Tracheal epithelial cell (primary cell): ENCODE measurements around the gene DBNDD2. TPM values are rescaled to one million over a fixed set of nuclear protein-coding genes. Genes with fewer than 3 reads are reported as not detected.

ENCODE experiments used
- total RNA-seq: library from RNA; depleted of rRNA; stranded (reverse); fragments of >200 nt; gene quantifications from 2 replicates; pipeline ENCODE4 v1.2.1, GENCODE V29; 2014

DBNDD2 gene
- 22.6 and 22.7 TPM in 2 replicates for total RNA-seq

GRCh38 chr20:45407783-45408645, at the start of gene DBNDD2:
Gene DBNDD2 (plus strand): TSS chr20:45408289. CDS start chr20:45408468, 179 bp downstream.

DNA sequence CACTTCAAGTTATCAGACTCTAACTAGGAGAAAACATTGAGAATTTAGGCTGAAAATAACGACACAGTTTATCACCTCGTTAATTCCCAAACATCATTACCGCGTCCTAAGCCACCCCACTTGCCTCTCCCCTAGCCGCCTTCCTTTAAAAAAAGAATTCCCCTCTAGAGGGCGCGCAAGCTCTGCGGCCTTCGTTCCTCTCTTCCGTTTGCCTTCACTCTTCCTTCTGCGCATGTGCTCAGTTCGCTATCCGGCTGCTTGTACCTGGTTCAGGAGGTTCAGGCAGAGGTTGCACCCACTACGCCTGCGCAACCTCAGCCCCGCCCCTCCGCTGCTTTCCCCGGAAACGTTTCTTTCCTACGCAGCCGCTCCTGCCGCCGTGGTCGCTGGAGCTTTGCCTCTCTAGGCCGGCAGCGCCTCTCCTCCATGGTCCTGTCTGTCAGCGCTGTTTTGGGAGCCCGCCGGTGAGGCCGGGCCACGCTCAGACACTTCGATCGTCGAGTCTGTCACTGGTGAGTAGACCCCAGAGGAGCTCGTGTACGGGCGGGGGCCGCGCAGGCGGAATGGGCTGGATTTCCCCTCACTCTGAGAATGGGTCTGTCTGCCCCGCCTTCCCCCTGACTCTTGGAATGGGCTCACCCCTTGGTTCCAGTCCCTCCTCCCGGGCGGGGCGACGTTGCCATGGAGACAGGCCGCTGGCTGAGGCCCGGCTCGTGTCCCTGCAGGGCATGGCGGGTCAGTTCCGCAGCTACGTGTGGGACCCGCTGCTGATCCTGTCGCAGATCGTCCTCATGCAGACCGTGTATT, 45.1 kb upstream of the DBNDD2 start, which contains the start of gene SYS1:
TSS of gene SYS1 (plus strand) at position 353 of the 807 bp plus-strand sequence. CDS start at position 729, 376 bp downstream.

GRCh38 chr20:45378191-45378590, 29.9 kb upstream of the DBNDD2 start, which contains the start of gene TP53TG5:
Gene TP53TG5 (minus strand): TSS chr20:45378325. CDS start chr20:45378236, 89 bp downstream.

GRCh38 chr20:45415822-45416637, 7.9 kb downstream of the DBNDD2 start, which contains the start of gene PIGT:
Gene PIGT (plus strand): TSS chr20:45416141. CDS start chr20:45416157, 16 bp downstream.

Other genes starting within 250 kb of the DBNDD2 start
- gene PI3, start 233.4 kb upstream of the DBNDD2 start, total RNA-seq: 7.0 and 45.3 TPM in 2 replicates
- gene SEMG1, start 201.3 kb upstream of the DBNDD2 start, total RNA-seq: not detected in 2 replicates
- gene SEMG2, start 186.9 kb upstream of the DBNDD2 start, total RNA-seq: not detected in 2 replicates
- gene SLPI, start 153.7 kb upstream of the DBNDD2 start, total RNA-seq: 837 and 1,171 TPM in 2 replicates
- gene RBPJL, start 101.4 kb upstream of the DBNDD2 start, total RNA-seq: not detected in 2 replicates
- 0.21 TPM in 1 of 2 replicates, not detected in the other for gene MATN4, start 100.0 kb upstream of the DBNDD2 start, total RNA-seq
- 335 and 460 TPM in 2 replicates for gene SDC4, start 59.9 kb upstream of the DBNDD2 start, total RNA-seq
- 14.1 and 28.2 TPM in 2 replicates for gene SYS1, start 45.1 kb upstream of the DBNDD2 start, total RNA-seq
- gene TP53TG5, start 30.0 kb upstream of the DBNDD2 start, total RNA-seq: under 0.01 and 0.21 TPM in 2 replicates
- gene PIGT, start 7.9 kb downstream of the DBNDD2 start, total RNA-seq: 22.2 and 23.4 TPM in 2 replicates
- 0.96 TPM in 1 of 2 replicates, not detected in the other for gene WFDC2, start 61.5 kb downstream of the DBNDD2 start, total RNA-seq
- not detected in 2 replicates for gene SPINT3, start 107.3 kb downstream of the DBNDD2 start, total RNA-seq
- not detected in 2 replicates for gene WFDC6, start 131.2 kb downstream of the DBNDD2 start, total RNA-seq
- not detected in 2 replicates for gene EPPIN, start 139.1 kb downstream of the DBNDD2 start, total RNA-seq
- not detected in 2 replicates for gene WFDC8, start 171.0 kb downstream of the DBNDD2 start, total RNA-seq
- not detected in 2 replicates for gene WFDC10A, start 221.4 kb downstream of the DBNDD2 start, total RNA-seq
- gene WFDC9, start 223.0 kb downstream of the DBNDD2 start, total RNA-seq: not detected in 2 replicates